ENCODE data around the gene TAC4. TPM values are rescaled to one million over a fixed set of nuclear protein-coding genes. Genes with fewer than 3 reads are reported as not detected.

Gene TAC4, protein sequence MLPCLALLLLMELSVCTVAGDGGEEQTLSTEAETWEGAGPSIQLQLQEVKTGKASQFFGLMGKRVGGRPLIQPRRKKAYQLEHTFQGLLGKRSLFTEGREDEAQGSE
- total RNA-seq, result 0.63 TPM
- polyA plus RNA-seq, result not detected

DNA sequence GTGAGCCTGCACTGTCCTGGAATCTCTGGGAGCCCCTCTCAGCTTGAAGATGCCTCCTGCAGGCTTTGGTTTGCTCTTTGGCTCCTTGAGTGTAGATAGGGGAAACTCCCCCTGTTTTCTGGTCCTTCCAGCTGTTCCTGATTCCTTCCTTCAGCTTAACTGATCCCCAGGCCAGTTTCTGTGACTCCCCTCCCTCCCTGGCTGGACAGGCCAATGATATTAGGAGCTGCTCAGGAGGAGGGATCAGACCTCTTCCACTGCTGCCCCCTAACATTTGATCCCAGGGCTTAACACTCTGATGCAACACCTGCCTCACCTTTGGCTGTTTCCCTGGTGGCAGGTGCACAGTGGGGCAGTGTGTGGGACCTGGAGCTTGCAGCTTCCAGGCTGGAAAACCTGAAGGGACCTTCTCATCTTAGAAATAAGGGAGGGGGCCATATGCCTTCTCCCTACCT, at the start of gene TAC4:
TAC4 (minus strand) TSS at position 51 of the 455 bp plus-strand sequence. CDS start 52 bp downstream, outside the sequence.
- Histone ChIP-seq H3K4me1 (ENCODE audit: insufficient read depth) (no peaks in the 10 kb centered on the region), H3K36me3 (ENCODE audit: insufficient read depth) (peaks cover 1% of the 10 kb centered on the region), H3K4me3 (ENCODE audit: low read depth, low read length) (no peak within 1 kb of the TSS), H3K27ac (ENCODE audit: low read depth) (no peak within 1 kb of the TSS)
- DNase-seq (ENCODE audit: extremely low spot score), result no peak

DNA sequence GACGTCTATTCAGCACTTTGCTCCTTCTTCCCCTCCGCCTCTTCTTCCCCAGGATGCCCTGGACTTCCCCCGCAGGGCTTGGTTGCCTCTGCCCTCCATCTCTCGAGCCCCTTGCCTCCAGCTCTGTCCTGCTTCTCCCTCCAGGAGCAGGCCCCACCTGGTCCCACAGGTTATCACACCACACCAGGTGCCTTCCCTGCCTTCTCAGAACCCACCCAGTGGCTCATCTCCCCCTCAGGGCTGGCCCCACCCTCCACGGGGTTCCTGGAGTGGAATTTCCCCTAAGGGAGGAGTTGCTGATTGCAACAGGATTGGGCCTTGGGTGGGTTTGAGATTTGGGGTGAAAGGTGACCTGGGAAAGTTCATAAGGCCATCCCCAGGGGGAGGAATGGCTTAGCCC, 49.0 kb upstream of the TAC4 start:
- no peak for DNase-seq (ENCODE audit: extremely low spot score)
- Histone ChIP-seq H3K36me3 (ENCODE audit: insufficient read depth) (no peaks in the 10 kb centered on the region), H3K27ac (ENCODE audit: low read depth) (no peak overlapping the region), H3K4me3 (ENCODE audit: low read depth, low read length) (no peak overlapping the region), H3K4me1 (ENCODE audit: insufficient read depth) (no peaks in the 10 kb centered on the region)
- WGBS, result 78% methylated on average over 5 of the region's 5 CpGs

DNA sequence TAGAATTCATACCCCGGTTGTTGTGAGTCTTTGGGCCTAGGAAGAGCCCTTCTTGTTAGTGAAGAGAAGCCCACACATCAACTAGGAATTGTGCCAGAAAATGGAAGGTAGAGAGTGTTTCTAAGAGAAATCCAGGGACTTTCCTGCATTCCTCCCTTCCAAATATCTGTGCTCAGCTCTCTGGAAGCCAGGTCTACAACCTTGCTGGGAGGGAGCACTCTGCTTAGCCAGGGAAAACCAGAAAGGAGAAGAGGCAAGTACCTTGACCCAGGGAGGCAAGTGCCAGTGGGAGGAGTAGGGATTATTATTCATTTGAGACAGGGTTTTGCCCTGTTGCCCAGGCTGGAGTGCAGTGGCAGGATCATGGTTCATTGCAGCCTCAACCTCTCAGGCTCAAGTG, 48.4 kb upstream of the TAC4 start:
- no peak overlapping the region for H3K27ac ChIP-seq (ENCODE audit: low read depth)
- 88% methylated on average over 1 of the region's 1 CpG for WGBS
- no peak for DNase-seq (ENCODE audit: extremely low spot score)
- no peak overlapping the region for H3K4me3 ChIP-seq (ENCODE audit: low read depth, low read length)
- no peaks in the 10 kb centered on the region for H3K36me3 ChIP-seq (ENCODE audit: insufficient read depth)
- no peaks in the 10 kb centered on the region for H3K4me1 ChIP-seq (ENCODE audit: insufficient read depth)

DNA sequence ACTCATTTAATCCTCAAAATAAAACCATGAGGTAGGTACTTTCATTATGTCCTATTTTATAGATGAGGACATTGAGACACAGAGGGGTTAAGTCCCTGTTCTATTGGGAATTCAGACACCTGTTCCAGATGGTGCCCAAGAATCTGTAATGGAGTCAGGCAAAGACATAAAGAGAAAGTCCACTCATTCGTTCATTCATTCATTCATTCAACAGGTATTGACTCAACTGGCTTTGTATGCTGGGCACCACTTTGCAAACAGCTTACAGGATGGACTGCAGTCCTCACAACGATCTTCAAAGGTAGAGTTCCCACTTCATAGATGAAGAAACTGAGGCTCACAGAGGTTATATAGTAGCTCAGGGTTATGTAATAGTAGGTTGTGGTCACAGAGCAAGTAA, 47.9 kb upstream of the TAC4 start:
- no peaks in the 10 kb centered on the region for H3K36me3 ChIP-seq (ENCODE audit: insufficient read depth)
- H3K27ac ChIP-seq (ENCODE audit: low read depth), result no peak overlapping the region
- DNase-seq (ENCODE audit: extremely low spot score), result no peak
- no peak overlapping the region for H3K4me3 ChIP-seq (ENCODE audit: low read depth, low read length)
- no peaks in the 10 kb centered on the region for H3K4me1 ChIP-seq (ENCODE audit: insufficient read depth)
- 63% methylated on average over 2 of the region's 2 CpGs for WGBS

DNA sequence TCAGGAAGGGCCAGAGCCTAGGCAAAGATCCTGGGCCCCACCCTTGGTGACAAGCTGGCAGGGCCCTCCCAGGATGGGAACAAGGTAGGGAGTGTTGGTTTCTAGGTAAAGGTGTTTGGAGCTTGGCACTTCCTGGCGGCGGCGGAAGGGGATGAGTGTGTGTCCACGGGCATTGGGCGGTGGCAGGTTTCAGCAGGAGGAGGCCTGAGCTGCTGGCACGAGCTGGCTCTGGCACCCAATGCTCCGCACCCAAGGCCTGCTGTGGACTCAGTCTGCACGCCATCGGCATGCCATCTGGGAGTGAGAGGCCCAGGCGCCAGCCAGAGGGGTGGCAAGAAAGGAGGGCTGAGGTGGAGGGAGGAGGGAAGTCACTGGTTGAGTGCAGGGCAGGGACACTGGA, 46.9 kb upstream of the TAC4 start:
- Histone ChIP-seq H3K4me1 (ENCODE audit: insufficient read depth) (no peaks in the 10 kb centered on the region), H3K4me3 (ENCODE audit: low read depth, low read length) (no peak overlapping the region), H3K27ac (ENCODE audit: low read depth) (no peak overlapping the region), H3K36me3 (ENCODE audit: insufficient read depth) (no peaks in the 10 kb centered on the region)
- no peak for DNase-seq (ENCODE audit: extremely low spot score)
- 82% methylated on average over 10 of the region's 10 CpGs for WGBS

DNA sequence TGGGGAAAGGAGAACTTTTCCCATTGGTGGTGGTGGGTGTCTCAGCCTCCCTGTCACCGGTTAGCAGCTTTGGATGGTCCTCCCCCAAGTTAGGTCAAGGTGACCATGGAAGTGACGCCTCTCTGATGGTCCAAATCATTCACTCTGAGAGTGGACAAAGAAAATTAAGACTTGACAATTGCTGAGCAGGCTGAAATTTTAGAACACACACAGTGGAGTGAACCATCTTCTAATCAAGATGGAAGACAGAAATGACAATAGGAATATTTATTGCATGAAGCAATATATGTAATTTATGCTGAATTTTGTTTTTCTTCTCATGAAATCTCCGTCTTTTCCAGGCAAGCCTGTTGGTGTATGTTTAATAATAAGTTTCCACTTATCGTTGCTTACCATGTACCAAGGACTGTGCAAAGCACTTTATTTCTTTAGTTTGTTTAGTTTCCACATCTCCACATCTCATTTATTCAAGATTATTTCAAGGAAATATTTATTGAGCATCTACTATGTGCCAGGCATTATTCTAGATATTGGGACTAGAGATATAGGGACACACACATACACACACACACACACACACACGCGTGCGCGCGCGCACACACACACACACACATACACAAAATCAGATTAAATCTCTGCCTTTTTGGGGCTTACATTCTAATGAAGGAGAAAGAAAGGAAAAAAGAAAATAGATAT, 44.0 kb upstream of the TAC4 start:
- Histone ChIP-seq H3K27ac (ENCODE audit: low read depth) (no peak overlapping the region), H3K4me3 (ENCODE audit: low read depth, low read length) (no peak overlapping the region), H3K36me3 (ENCODE audit: insufficient read depth) (no peaks in the 10 kb centered on the region), H3K4me1 (ENCODE audit: insufficient read depth) (no peaks in the 10 kb centered on the region)
- WGBS, result 73% methylated on average over 10 of the region's 10 CpGs
- DNase-seq (ENCODE audit: extremely low spot score), result no peak

DNA sequence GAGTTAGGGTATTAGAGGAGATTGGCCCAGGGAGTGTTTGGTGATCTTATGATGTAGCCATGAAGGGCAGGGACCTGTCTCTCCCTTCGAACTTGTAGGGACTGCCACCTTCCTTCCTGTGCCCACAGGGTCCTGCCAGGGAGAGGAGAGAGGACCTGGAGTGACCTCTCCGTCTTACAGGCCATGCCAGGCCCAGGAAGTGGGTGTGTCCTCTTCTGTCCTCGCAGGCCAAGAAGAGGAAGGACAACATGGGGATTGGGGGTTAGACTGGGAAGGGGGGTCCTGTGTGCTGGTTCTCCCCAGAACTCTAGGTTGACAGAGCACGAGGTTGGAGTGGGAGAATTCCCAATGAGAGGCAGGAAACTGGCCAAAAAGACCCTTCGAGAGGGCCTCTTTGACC, 43.4 kb upstream of the TAC4 start:
- Histone ChIP-seq H3K36me3 (ENCODE audit: insufficient read depth) (no peaks in the 10 kb centered on the region), H3K27ac (ENCODE audit: low read depth) (no peak overlapping the region), H3K4me3 (ENCODE audit: low read depth, low read length) (no peak overlapping the region), H3K4me1 (ENCODE audit: insufficient read depth) (no peaks in the 10 kb centered on the region)
- WGBS, result 70% methylated on average over 5 of the region's 5 CpGs
- DNase-seq (ENCODE audit: extremely low spot score), result no peak

DNA sequence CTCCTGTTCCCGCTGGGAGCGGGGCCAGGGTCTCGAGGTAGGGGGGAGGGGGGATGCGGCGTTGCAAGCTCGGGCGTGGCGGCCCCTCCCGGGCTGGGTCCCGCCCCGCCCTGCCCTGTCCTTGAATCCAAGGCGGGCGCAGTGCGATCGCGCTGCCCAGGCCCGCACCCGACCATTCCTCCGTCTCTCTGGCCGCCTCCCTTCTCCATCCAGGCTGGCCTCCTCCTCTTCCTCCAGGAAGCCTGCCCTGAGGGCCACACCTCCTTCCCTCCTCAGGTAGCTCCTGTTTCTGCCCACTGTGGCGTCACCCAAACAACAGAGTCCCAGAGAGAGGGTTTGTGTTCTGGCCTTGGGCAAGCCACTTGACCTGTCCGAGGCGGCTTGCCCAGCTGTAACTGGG, 43.0 kb upstream of the TAC4 start:
- DNase-seq (ENCODE audit: extremely low spot score), result no peak
- Histone ChIP-seq H3K4me1 (ENCODE audit: insufficient read depth) (no peaks in the 10 kb centered on the region), H3K27ac (ENCODE audit: low read depth) (no peak overlapping the region), H3K4me3 (ENCODE audit: low read depth, low read length) (no peak overlapping the region), H3K36me3 (ENCODE audit: insufficient read depth) (no peaks in the 10 kb centered on the region)
- 36% methylated on average over 23 of the region's 23 CpGs for WGBS

DNA sequence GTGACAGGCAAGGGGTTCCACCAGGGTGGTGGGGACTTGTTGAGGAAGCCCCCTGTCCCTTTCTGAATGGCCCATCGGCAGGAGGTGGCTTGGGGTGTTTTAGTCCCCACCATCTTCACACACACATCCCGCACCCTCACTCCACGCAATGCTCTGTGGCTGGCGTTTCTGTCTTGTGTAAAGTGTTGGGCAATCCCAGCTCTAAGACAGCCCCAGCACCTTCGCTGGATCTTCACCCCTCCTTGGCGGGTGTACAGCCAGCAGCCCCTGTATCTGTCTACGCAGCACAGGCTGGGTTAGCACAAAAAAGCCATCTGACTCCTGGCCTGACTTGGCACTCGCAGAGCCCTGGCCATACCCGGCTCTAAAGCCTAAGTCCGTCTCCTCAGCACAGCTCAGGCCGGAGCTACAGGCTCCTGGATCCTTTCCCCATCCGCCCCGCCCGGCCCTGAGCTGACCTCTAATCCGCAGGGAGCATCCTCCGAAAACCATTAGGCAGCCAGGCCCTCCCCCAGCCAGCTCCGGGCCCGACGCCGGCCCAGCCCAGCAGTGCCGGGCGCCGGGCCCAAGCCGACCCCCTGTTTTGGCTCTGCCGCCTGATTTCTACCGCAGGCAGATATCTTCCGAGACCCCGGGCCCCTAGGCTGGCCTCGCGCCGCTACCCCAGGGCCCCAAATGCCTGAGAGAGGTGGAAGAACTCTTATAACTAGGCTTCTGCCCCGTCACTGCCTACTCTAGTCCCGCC, 42.4 kb upstream of the TAC4 start:
- Histone ChIP-seq H3K4me1 (ENCODE audit: insufficient read depth) (no peaks in the 10 kb centered on the region), H3K27ac (ENCODE audit: low read depth) (no peak overlapping the region), H3K36me3 (ENCODE audit: insufficient read depth) (no peaks in the 10 kb centered on the region), H3K4me3 (ENCODE audit: low read depth, low read length) (no peak overlapping the region)
- no peak for DNase-seq (ENCODE audit: extremely low spot score)
- WGBS, result 20% methylated on average over 33 of the region's 33 CpGs

DNA sequence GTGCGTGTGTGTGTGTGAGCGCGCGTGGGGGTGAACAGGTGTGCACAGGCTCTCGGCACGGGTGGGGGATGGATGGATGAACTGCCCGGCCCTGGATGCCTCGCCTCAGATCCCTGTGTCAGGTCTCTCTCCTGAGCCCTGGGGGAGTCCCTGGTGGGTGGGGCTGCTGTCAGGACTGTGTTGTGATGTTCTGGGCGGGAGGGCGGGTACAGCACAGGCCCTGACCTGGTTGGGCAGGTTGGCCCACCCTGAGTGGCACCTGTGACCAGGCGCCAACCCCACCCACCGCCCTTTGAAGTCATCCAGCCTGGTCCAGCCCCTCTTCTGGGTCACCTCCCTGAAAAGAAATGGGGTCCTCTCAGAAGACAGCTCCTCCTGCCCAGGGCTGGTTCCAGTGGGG, 41.6 kb upstream of the TAC4 start:
- H3K27ac ChIP-seq (ENCODE audit: low read depth), result no peak overlapping the region
- 82% methylated on average over 12 of the region's 12 CpGs for WGBS
- DNase-seq (ENCODE audit: extremely low spot score), result no peak
- H3K4me3 ChIP-seq (ENCODE audit: low read depth, low read length), result no peak overlapping the region
- no peaks in the 10 kb centered on the region for H3K36me3 ChIP-seq (ENCODE audit: insufficient read depth)
- no peaks in the 10 kb centered on the region for H3K4me1 ChIP-seq (ENCODE audit: insufficient read depth)

DNA sequence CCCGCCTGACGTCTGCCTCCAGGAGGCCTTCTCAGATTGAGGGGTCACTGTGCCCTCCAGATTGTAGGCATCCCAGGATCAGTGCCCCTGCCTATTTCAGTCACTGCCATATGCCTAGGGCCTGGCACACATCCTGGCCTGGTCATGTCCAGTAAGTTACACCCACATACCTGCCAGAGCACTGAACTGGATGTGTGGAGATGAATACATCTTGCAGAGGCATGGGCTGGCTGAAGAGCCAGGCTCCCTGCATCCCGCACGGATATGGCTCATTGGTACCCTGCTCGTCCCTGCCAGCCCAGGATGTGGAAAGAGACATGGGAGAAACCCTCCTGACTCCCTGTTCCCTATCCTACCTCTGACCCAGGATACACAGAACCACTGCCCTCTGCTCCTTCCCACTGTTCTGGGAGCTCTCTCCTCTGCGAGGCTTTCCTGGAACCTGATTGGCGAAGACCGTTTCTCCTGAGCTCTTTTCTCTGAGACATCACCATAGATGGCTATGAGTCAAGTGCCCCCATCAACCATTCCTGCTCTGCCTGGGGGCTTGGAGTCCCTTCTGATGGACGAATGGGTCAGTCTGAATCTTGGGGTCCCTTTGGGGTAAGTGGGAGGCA, 40.0 kb upstream of the TAC4 start:
- Histone ChIP-seq H3K4me3 (ENCODE audit: low read depth, low read length) (no peak overlapping the region), H3K27ac (ENCODE audit: low read depth) (no peak overlapping the region), H3K36me3 (ENCODE audit: insufficient read depth) (no peaks in the 10 kb centered on the region), H3K4me1 (ENCODE audit: insufficient read depth) (no peaks in the 10 kb centered on the region)
- WGBS, result 84% methylated on average over 9 of the region's 9 CpGs
- DNase-seq (ENCODE audit: extremely low spot score), result no peak

DNA sequence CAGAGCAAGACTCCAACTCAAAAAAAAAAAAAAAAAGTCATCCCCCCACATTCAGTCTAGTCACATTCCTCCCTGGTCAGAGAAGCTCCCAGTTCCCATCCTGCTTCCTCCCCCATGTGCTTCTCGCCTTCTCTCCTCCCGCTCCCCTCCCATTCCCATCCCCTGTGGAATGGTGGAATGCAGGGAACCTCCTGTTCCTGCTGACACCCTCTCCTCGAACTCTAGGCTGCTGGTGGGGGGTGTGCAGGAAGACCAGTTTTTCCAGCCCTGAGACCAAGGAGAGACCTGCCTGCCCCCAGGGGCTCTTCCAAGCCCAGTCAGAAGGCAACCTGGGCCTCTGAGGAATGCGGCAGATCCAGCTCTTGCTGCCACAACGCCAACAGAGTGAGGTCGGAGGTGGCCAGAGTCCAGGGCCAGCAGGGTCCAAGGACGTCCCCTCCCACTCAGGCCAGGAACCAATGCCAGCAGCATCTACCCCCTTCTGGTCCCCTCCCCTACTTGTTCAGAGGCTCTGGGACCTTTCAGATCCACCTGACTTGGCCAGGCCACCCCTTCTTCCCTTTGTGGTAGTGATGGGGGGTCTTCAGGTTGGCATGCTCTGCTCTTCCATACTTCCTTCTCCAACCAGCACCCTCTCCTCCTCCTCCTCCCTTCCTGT, 39.3 kb upstream of the TAC4 start:
- WGBS, result 50% methylated on average over 7 of the region's 7 CpGs
- peak; percentile 46 for DNase-seq (ENCODE audit: extremely low spot score)

DNA sequence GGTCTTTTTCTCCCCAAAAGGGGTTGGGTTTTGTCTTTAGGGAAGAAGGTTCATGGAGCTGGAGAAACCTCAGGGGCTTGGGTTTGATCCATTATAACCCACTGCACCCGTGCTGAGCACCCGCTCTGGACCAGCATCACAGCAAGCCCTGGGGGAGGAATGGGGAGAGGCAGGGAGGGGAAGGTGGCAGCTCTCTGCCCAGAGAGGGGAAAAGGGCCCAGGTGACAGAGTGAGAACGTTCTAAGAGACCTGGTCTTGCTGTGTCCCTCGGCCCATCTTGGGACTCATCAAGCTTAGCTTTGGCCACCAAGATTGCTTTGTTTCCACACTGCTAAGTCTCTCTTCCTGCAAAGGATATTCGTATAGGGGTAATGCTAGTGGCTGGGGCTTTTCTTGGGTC, 38.2 kb upstream of the TAC4 start:
- no peaks in the 10 kb centered on the region for H3K36me3 ChIP-seq (ENCODE audit: insufficient read depth)
- 77% methylated on average over 5 of the region's 5 CpGs for WGBS
- H3K4me1 ChIP-seq (ENCODE audit: insufficient read depth), result no peaks in the 10 kb centered on the region
- H3K4me3 ChIP-seq (ENCODE audit: low read depth, low read length), result no peak overlapping the region
- no peak for DNase-seq (ENCODE audit: extremely low spot score)
- no peak overlapping the region for H3K27ac ChIP-seq (ENCODE audit: low read depth)

More for the DNA sequence above, 39.3 kb upstream of the TAC4 start:
- no peak overlapping the region for H3K27ac ChIP-seq (ENCODE audit: low read depth)
- no peaks in the 10 kb centered on the region for H3K36me3 ChIP-seq (ENCODE audit: insufficient read depth)
- no peak overlapping the region for H3K4me3 ChIP-seq (ENCODE audit: low read depth, low read length)
- H3K4me1 ChIP-seq (ENCODE audit: insufficient read depth), result no peaks in the 10 kb centered on the region
